Muscle layer of duodenum (tissue), 2 donors: ENCODE results near the gene GRM7.

Experiments
- H3K27ac ChIP-seq: one replicate; pipeline ENCODE4 v1.7.0; 2013; ENCODE audit warnings: mild to moderate bottlenecking, low read length
- H3K27me3 ChIP-seq: one replicate; pipeline ENCODE4 v1.7.0; 2013; ENCODE audit warnings: low read depth, mild to moderate bottlenecking, control low read depth, low read length
- H3K36me3 ChIP-seq, 2 donors: one replicate each; pipeline ENCODE4 v1.7.0; 2013; ENCODE audit warnings: low read length in 2 of 2, control low read depth in 1 of 2, mild to moderate bottlenecking in 1 of 2; ENCODE audit not compliant: insufficient read depth in 2 of 2, control insufficient read depth in 1 of 2
- H3K4me1 ChIP-seq, 2 donors: one replicate each; pipeline ENCODE4 v1.7.0; 2013; ENCODE audit warnings: low read length in 2 of 2, mild to moderate bottlenecking in 2 of 2, control low read depth in 1 of 2, moderate library complexity in 1 of 2; ENCODE audit not compliant: insufficient read depth in 2 of 2, control insufficient read depth in 1 of 2
- H3K4me3 ChIP-seq, 2 donors: one replicate each; pipeline ENCODE4 v1.7.0; 2013; ENCODE audit warnings: low read length in 2 of 2, low read depth in 1 of 2, mild to moderate bottlenecking in 1 of 2
- H3K9me3 ChIP-seq, 2 donors: one replicate each; pipeline ENCODE4 v1.7.0; 2013; ENCODE audit warnings: low read length in 2 of 2, control low read depth in 1 of 2, mild to moderate bottlenecking in 1 of 2; ENCODE audit not compliant: control insufficient read depth in 1 of 2
- donor health status: healthy.

Gene GRM7

DNA sequence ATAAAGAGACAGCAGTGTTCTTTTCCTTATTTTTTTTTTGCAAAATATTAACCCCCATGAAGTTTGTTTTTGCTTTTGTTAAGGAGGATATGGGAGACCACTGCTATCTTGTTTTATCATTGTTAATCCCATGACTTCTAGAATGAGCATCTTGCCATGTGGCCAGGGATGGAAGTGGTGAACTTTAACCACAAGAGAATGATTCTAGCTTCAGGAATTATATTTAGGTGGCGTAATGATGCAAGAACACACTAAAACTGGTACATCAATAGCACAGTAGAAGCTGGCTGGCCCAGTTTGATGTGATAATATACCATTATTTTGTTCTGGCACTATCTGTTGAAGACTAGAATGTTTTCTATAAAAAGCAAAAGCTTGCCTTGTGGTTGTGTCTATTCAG, 720.9 kb downstream of the GRM7 start:
- Histone ChIP-seq H3K36me3 (no peaks in the 10 kb centered on the region), H3K4me1 (no peaks in the 10 kb centered on the region), H3K9me3 (no peaks in the 10 kb centered on the region), H3K4me3 (no peak overlapping the region), H3K27me3 (no peaks in the 10 kb centered on the region), H3K27ac (no peak overlapping the region)

DNA sequence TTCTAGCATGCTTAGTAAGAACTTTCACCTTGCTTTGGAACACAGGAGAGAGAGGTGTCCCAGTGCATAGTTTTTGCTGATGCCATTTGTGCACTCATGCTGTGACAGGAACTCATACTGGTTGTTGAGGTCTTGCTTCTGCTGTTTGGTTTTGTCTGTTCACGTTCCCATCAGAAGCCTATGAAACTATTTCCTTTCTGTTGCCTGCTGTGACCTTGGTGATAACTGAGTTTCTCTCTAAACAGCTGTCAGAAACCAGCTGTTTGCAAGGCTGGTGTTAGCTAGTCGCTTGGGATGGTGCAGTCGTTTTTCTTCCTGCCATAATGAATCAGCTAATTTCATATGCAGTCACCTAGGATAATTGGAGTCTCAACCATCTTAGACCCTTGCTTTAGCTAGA, 724.1 kb downstream of the GRM7 start:
- no peak overlapping the region for H3K4me3 ChIP-seq
- no peaks in the 10 kb centered on the region for H3K9me3 ChIP-seq
- no peaks in the 10 kb centered on the region for H3K36me3 ChIP-seq
- H3K4me1 ChIP-seq: no peaks in the 10 kb centered on the region
- no peaks in the 10 kb centered on the region for H3K27me3 ChIP-seq
- no peak overlapping the region for H3K27ac ChIP-seq

DNA sequence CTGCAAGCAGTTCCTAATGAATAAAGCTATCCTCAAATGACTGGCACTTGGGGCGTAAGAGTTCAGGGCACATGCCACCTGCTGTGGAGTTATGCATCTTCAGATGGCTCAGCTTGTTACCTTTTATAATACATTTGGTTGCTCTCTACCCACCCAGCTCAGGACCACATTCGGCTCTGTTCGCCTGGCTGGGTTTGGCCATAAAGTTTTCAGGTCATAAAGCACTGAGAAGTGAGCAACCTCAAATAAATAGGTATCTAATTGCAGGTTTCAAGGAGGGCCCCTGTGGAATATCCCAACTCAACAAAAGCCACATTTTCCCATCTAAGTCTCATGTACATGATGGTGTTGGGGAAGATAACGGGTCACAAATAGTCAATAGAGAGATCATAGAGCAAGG, 727.3 kb downstream of the GRM7 start:
- H3K36me3 ChIP-seq: no peaks in the 10 kb centered on the region
- H3K27ac ChIP-seq: no peak overlapping the region
- no peaks in the 10 kb centered on the region for H3K27me3 ChIP-seq
- H3K9me3 ChIP-seq: no peaks in the 10 kb centered on the region
- H3K4me3 ChIP-seq: no peak overlapping the region
- no peaks in the 10 kb centered on the region for H3K4me1 ChIP-seq

- no peak overlapping the region for H3K27ac ChIP-seq
- H3K36me3 ChIP-seq: no peaks in the 10 kb centered on the region
Measured at GRCh38 chr3:7589526-7589925, 728.6 kb downstream of the GRM7 start.

DNA sequence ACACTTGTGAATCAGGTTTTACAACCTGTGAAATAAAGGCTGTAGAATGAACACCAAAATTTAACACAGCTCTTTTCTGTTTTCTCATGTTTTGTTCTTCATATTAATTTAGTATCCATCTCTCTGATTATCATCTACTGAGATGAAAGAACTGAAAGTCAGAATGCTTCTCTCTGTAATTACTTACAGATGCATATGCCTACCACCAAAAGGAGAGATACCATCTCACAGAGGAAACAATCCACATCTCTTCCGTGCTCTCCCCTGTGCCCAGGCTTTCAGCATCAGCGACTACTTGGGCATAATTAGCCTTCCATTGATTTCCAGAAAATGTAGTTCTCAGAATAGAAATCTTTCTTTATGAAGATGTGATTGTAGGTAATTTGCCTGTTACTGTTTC, 741.4 kb downstream of the GRM7 start:
- H3K36me3 ChIP-seq: no peaks in the 10 kb centered on the region
- no peak overlapping the region for H3K4me3 ChIP-seq
- H3K27ac ChIP-seq: no peak overlapping the region
- H3K4me1 ChIP-seq: no peaks in the 10 kb centered on the region
- H3K27me3 ChIP-seq: no peaks in the 10 kb centered on the region
- no peaks in the 10 kb centered on the region for H3K9me3 ChIP-seq

More at GRCh38 chr3:7589526-7589925, 728.6 kb downstream of the GRM7 start:
- Histone ChIP-seq H3K27me3 (no peaks in the 10 kb centered on the region), H3K4me3 (no peak overlapping the region), H3K9me3 (no peaks in the 10 kb centered on the region), H3K4me1 (no peaks in the 10 kb centered on the region)

GRCh38 chr3:7607083-7607482, 746.2 kb downstream of the GRM7 start:
- Histone ChIP-seq H3K36me3 (no peaks in the 10 kb centered on the region), H3K27ac (no peak overlapping the region), H3K4me3 (no peak overlapping the region), H3K9me3 (no peaks in the 10 kb centered on the region), H3K4me1 (no peaks in the 10 kb centered on the region), H3K27me3 (no peaks in the 10 kb centered on the region)

DNA sequence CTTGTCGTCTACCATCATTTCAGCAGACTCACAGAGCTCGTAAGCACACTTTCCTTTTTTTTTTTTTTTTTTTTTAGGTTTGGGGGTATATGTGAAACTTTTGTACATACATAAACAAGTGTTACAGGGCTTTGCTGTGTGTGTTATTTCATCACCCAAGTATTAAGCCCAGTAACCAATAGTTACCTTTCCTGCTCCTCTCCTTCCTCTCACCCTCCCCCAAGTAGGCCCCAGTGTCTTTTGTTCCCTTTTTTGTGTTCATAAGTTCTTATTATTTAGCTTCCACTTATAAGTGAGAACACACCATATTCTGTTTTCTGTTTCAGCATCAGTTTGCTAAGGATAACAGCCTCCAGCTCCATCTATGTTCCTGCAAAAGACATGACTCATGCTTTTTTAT, 746.8 kb downstream of the GRM7 start:
- no peaks in the 10 kb centered on the region for H3K9me3 ChIP-seq
- no peak overlapping the region for H3K27ac ChIP-seq
- no peaks in the 10 kb centered on the region for H3K4me1 ChIP-seq
- H3K36me3 ChIP-seq: no peaks in the 10 kb centered on the region
- H3K4me3 ChIP-seq: no peak overlapping the region
- no peaks in the 10 kb centered on the region for H3K27me3 ChIP-seq

GRCh38 chr3:7610634-7611033, 749.7 kb downstream of the GRM7 start:
- H3K27me3 ChIP-seq: no peaks in the 10 kb centered on the region
- H3K27ac ChIP-seq: no peak overlapping the region
- no peaks in the 10 kb centered on the region for H3K36me3 ChIP-seq
- no peaks in the 10 kb centered on the region for H3K9me3 ChIP-seq
- no peak overlapping the region for H3K4me3 ChIP-seq
- H3K4me1 ChIP-seq: no peaks in the 10 kb centered on the region

DNA sequence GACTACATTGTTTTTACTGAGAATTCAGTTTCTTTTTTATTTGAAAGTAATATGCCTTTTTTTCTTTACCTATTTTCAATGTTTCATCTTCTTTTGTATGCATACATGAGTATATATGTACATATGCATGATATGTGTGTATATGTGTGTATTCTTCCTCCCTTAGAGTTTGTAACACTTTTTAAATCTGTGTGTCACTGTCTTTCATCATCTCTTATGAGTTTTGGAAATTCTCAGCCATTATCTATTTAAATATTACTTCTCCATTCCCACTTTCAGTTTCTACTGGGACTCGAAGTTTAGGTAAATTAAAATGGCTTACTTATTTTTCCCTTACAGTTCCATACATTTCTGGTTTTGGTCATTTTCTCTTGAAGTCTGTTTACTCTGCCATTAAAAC, 754.1 kb downstream of the GRM7 start:
- no peaks in the 10 kb centered on the region for H3K36me3 ChIP-seq
- no peaks in the 10 kb centered on the region for H3K27me3 ChIP-seq
- H3K4me1 ChIP-seq: no peaks in the 10 kb centered on the region
- H3K27ac ChIP-seq: no peak overlapping the region
- H3K4me3 ChIP-seq: no peak overlapping the region
- H3K9me3 ChIP-seq: no peaks in the 10 kb centered on the region

DNA sequence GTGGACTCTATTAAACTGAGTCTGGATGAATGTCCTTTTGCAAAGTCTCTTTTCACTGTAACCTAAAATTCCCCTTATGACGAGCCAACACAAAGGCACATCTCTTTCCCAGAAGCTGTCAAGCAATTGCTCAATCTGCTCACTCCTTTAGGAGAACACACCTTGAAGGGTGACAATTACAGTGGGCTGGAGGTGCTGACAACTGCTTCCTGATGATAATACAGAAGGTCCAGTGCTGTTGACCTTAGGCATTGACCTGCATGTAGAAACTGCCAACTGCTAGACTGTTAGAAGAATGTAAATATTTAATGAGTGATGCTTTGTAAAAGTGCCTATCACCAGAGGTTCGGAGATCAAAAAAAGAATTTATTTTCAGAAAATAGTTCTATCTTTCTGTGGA, 757.7 kb downstream of the GRM7 start:
- Histone ChIP-seq H3K27ac (no peak overlapping the region), H3K4me1 (no peaks in the 10 kb centered on the region), H3K4me3 (no peak overlapping the region), H3K9me3 (no peaks in the 10 kb centered on the region), H3K27me3 (no peaks in the 10 kb centered on the region), H3K36me3 (no peaks in the 10 kb centered on the region)

- Histone ChIP-seq H3K4me3 (no peak overlapping the region), H3K36me3 (no peaks in the 10 kb centered on the region), H3K4me1 (no peaks in the 10 kb centered on the region), H3K27ac (no peak overlapping the region), H3K27me3 (no peaks in the 10 kb centered on the region), H3K9me3 (no peaks in the 10 kb centered on the region)
Measured at GRCh38 chr3:7620401-7620800, 759.5 kb downstream of the GRM7 start.

DNA sequence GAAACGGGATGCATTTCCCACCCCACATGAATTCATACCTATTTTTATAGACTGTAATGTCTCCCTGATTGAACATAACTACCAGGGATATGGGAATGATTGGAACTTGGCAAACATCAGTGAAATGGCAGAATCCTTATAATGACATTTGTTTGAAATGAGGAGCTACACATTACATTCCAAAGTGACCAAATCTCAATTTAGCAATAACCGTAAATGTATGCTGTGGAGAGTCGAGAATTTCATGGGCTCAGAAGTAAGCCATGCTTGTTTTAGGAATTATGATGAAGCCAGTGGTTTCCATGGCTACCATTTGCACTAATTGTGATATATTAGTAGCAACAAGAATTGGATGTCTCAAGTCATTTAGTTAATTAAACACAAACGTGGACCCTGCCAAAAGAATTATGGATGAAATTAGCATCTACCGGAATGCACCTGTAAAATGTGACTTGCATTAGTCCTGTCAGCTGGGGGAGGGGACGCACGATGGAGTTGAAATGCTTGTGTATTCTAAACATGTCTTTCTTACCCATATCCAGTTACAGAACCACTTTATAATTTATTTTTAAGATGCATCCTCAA, 760.2 kb downstream of the GRM7 start:
- no peak overlapping the region for H3K27ac ChIP-seq
- H3K27me3 ChIP-seq: no peaks in the 10 kb centered on the region
- no peaks in the 10 kb centered on the region for H3K36me3 ChIP-seq
- H3K4me1 ChIP-seq: no peaks in the 10 kb centered on the region
- H3K4me3 ChIP-seq: no peak overlapping the region
- H3K9me3 ChIP-seq: no peaks in the 10 kb centered on the region
